Measurements from ENCODE around the gene TLCD3B.

- TF ChIP-seq CTCF (IDR thresholded peaks at IDR 0.05; ENCODE audit: insufficient read depth, low read depth, low read length) (no peak), EZH2 (IDR thresholded peaks at IDR 0.05; ENCODE audit: insufficient read depth, low read length) (no peak)
Observed at GRCh38 chr16:30006095-30006473, 25.0 kb downstream of the TLCD3B start.
